Heart right ventricle (tissue), 16 donors: ENCODE measurements around the gene SAV1. TPM values are rescaled to one million over a fixed set of nuclear protein-coding genes. Genes with fewer than 3 reads are reported as not detected.

Experiments used
- ATAC-seq, 8 donors: fragments of 200-7000 bp; cut with Tn5 transposase; one replicate each; pipeline ENCODE4 v1.9.1; 2020; ENCODE audit warnings: mild to moderate bottlenecking in 8 of 8, moderate library complexity in 8 of 8, moderate number of reproducible peaks in 1 of 8
- DNase-seq, 2 donors: peaks; one replicate each; pipeline ENCODE4 v3.0.0-alpha.2; 2020
- H3K27ac ChIP-seq, 10 donors: fragments of 200-600 bp; sonication (generic) in 2 of 10; one replicate each; pipeline versions ENCODE4 v1.5.0 to v1.8.0; 2020 to 2022; ENCODE audit warnings: mild to moderate bottlenecking in 3 of 10
- H3K27me3 ChIP-seq, 7 donors: fragments of 200-600 bp; one replicate each; pipeline ENCODE4 v1.8.0; 2021 to 2022; ENCODE audit warnings: mild to moderate bottlenecking in 2 of 7
- H3K36me3 ChIP-seq, 9 donors: fragments of 200-600 bp; sonication (generic) in 1 of 9; one replicate each; pipeline versions ENCODE4 v1.5.0 to v1.8.0; 2020 to 2022; ENCODE audit warnings: mild to moderate bottlenecking in 2 of 9
- H3K4me1 ChIP-seq, 9 donors: fragments of 200-600 bp; sonication (generic) in 1 of 9; one replicate each; pipeline versions ENCODE4 v1.5.0 to v1.8.0; 2020 to 2022; ENCODE audit warnings: mild to moderate bottlenecking in 4 of 9
- H3K4me3 ChIP-seq, 10 donors: fragments of 200-600 bp; sonication (generic) in 2 of 10; one replicate each; pipeline versions ENCODE4 v1.5.0 to v1.8.0; 2020 to 2022; ENCODE audit warnings: mild to moderate bottlenecking in 7 of 10, moderate library complexity in 2 of 10
- H3K9me3 ChIP-seq, 11 donors: fragments of 200-600 bp in 10 of 11; sonication (generic) in 2 of 11; one replicate each; pipeline versions ENCODE4 v1.5.0 to v1.8.0; 2013 to 2022; ENCODE audit warnings: mild to moderate bottlenecking in 2 of 11, control low read depth in 1 of 11, moderate library complexity in 1 of 11
- CTCF ChIP-seq, 9 donors: fragments of 200-600 bp; sonication (generic) in 2 of 9; IDR thresholded peaks; one replicate each; pipeline versions ENCODE4 v1.5.0 to v1.8.0; 2021 to 2022; ENCODE audit warnings: antibody characterized with exemption in 9 of 9, mild to moderate bottlenecking in 5 of 9, moderate library complexity in 1 of 9
- WGBS, 2 donors: extraction: QIAGEN DNeasy Blood & Tissue Kit; methylation state at CpG; one replicate each; pipeline ENCODE4 v1.1.7; 2013; ENCODE audit warnings: inconsistent platforms in 1 of 2; 5-methylcytosine and 5-hydroxymethylcytosine counted together
- intact Hi-C, 10 donors: fragments of 100-400 bp; cut with DNase I; formaldehyde crosslinking; loops; one replicate each; pipeline versions ENCODE4 v1.11.1 to v1.14.2; 2022
- polyA plus RNA-seq, 2 donors: library from polyadenylated mRNA; stranded (reverse); fragments of 200-250 nt; gene quantifications; one replicate each; pipeline ENCODE4 v1.2.3, GENCODE V29; 2013
- total RNA-seq, 10 donors: library from RNA; stranded (reverse); fragmentation: NEBNext Ultra II Directional in 3 of 10; extraction: Animal tissue kit (Norgen Biotek cat#: 25700) in 3 of 10; gene quantifications; one replicate each; pipeline versions ENCODE4 v1.2.1 to v1.2.4, GENCODE V29; 2021 to 2023
- donor health status: Arrhythmogenic right ventricular cardiomyopathy.
- donor health status: ischemic (EF 13 %, LVEDD 7.1; RV severe dilation, severe dysfunction).
- donor health status: healthy with polysubstance abuse.
- donor health status: DM: no; HTN: yes; CAD: no.
- donor health status: DM: no; HTN: no; CAD: no.
- donor health status: ischemic (EF 25% LVEDD 6.9; RV normal size, moderate dysfunction).
- donor health status: ischemic (EF 25% LVEDD 5.7; RV mildly dilated, moderate dysfunction).
- donor health status: healthy.
- donor health status: DM: yes; HTN: yes; CAD: no.
- donor health status: Ischemic cardiomyopathy.
- donor health status: ischemic (EF 35%, LVEDD 5.7; RV mildly dilated, moderate dysfunction).
- donor health status: nonischemic (EF 11% LVEDD 7.7; RV severe dilation, severe dysfunction).
- donor health status: DM: yes; HTN: yes; CAD: no.
- donor health status: PGD.
- donor health status: ischemic (EF 29% LVEDD 5.4; RV normal size, mild dysfunction).
- donor health status: nonischemic (EF 23%, LVEDD 6.1; RV moderate dilation, normal function).

Gene SAV1
- total and polyA plus RNA-seq, 12 donors = 10.2 to 32.6 (median 29.1) TPM

- DNase-seq (no peak), ATAC-seq (no peak)
- no peaks in the 10 kb centered on the region for H3K27me3 ChIP-seq
- intact Hi-C loops = loop anchor here in 1 of 10 donors (10.0 kb wide), 1 partner anchor 55 kb away; no protein-coding TSS in a partner anchor
- H3K36me3 ChIP-seq = peaks cover 0 to 9% (median 0%) of the 10 kb centered on the region in 9 donors
- H3K4me1 ChIP-seq = peaks cover 0 to 54% (median 25%) of the 10 kb centered on the region in 9 donors
- TF ChIP-seq CTCF (IDR thresholded peaks at IDR 0.05) = no peak
- H3K4me3 ChIP-seq = no peak overlapping the region
- no peak overlapping the region for H3K27ac ChIP-seq
- H3K9me3 ChIP-seq = no peaks in the 10 kb centered on the region
Measured at GRCh38 chr14:50649691-50650090, 18.4 kb downstream of the SAV1 start.

GRCh38 chr14:50647753-50648152 lies 20.4 kb downstream of the SAV1 start:
- H3K4me1 ChIP-seq = peaks cover 3 to 52% (median 25%) of the 10 kb centered on the region in 9 donors
- H3K9me3 ChIP-seq = no peaks in the 10 kb centered on the region
- TF ChIP-seq CTCF (IDR thresholded peaks at IDR 0.05) = no peak
- intact Hi-C loops = loop anchor here in 1 of 10 donors (10.0 kb wide), 1 partner anchor 57 kb away; no protein-coding TSS in a partner anchor
- DNase-seq = no peak
- H3K27me3 ChIP-seq = no peaks in the 10 kb centered on the region
- no peak overlapping the region for H3K27ac ChIP-seq
- H3K4me3 ChIP-seq = no peak overlapping the region
- no peak for ATAC-seq
- peaks cover 0 to 25% (median 0%) of the 10 kb centered on the region in 9 donors for H3K36me3 ChIP-seq

DNA sequence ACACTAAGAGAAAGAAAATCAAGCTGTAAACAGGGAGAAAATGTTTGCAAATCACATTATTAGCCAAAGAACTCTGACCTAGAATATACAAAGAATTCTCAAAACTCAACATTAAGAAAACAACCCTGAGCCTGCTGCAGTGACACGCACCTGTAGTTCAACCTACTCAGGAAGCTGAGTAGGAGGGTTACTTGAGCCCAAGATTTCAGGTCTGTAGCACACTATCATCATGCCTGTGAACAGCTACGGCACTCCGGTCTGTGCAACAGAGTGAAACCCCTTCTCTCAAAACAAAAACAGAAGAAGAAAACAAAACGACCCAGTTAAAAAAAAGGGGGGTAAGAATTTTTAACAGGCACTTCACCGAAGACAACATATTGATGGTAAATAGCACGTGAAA lies 20.8 kb downstream of the SAV1 start:
- no peak overlapping the region for H3K27ac ChIP-seq
- no peak for TF ChIP-seq CTCF (IDR thresholded peaks at IDR 0.05)
- 89 to 90% methylated on average over 6 of the region's 6 CpGs for whole genome bisulfite sequencing, 2 donors
- H3K4me3 ChIP-seq = no peak overlapping the region
- peaks cover 0 to 25% (median 0%) of the 10 kb centered on the region in 9 donors for H3K36me3 ChIP-seq
- peaks cover 3 to 47% (median 25%) of the 10 kb centered on the region in 9 donors for H3K4me1 ChIP-seq
- no peaks in the 10 kb centered on the region for H3K27me3 ChIP-seq
- DNase-seq (no peak), ATAC-seq (no peak)
- intact Hi-C loops = loop anchor here in 1 of 10 donors (10.0 kb wide), 1 partner anchor 58 kb away; no protein-coding TSS in a partner anchor
- H3K9me3 ChIP-seq = no peaks in the 10 kb centered on the region

DNA sequence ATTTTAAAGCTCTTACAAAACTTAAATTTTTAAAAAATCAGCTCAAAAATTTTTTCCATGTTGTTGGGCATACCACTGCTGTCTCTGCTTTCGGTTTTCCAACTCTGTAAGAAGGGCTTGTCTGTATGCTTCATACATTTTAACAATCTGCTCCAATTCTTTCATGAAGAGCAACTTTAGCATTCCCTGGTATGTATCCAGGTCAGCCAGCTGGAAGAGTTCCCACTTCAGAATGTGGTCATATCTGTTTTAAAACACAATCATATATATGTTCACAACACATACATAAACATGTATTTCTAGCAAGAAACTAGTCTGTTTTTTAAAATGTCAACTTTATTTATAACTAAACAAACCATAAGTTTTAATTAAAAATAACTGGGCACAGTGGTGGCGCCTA lies 33.0 kb downstream of the SAV1 start:
- Histone ChIP-seq H3K4me1 (peaks cover 0 to 12% (median 0%) of the 10 kb centered on the region in 9 donors), H3K9me3 (no peaks in the 10 kb centered on the region), H3K27me3 (no peaks in the 10 kb centered on the region), H3K36me3 (peaks cover 0 to 92% (median 13%) of the 10 kb centered on the region in 9 donors), H3K4me3 (no peak overlapping the region), H3K27ac (no peak overlapping the region)
- DNase-seq (no peak), ATAC-seq (no peak)
- 91 to 94% methylated on average over 2 of the region's 2 CpGs for WGBS, 2 donors
- no peak for TF ChIP-seq CTCF (IDR thresholded peaks at IDR 0.05)
- intact Hi-C loops = no loop called here
